Kidney epithelial cell (primary cell): ENCODE data around the gene HP1BP3. TPM values are rescaled to one million over a fixed set of nuclear protein-coding genes. Genes with fewer than 3 reads are reported as not detected.

Source experiments
- DNase-seq: peaks from one replicate; pipeline ENCODE4 v3.0.0-alpha.2; 2010; ENCODE audit warnings: low read depth
- H3K27me3 ChIP-seq: 2 replicates; pipeline ENCODE4 v1.6.0; 2011; ENCODE audit warnings: low read length; ENCODE audit not compliant: control insufficient read depth, insufficient read depth
- H3K36me3 ChIP-seq: 2 replicates; pipeline ENCODE4 v1.5.1; 2011; ENCODE audit warnings: low read length; ENCODE audit not compliant: control insufficient read depth, insufficient read depth
- H3K4me3 ChIP-seq: 2 replicates; pipeline ENCODE4 v1.5.1; 2011; ENCODE audit warnings: low read depth, mild to moderate bottlenecking, control low read depth, low read length
- total RNA-seq: library from RNA; depleted of rRNA; stranded (reverse); fragments of >200 nt; gene quantifications from 2 replicates; pipeline ENCODE4 v1.2.3, GENCODE V29; 2015
- TF ChIP-seq, protein P1 (sequence below): IDR thresholded peaks from 2 replicates; pipeline ENCODE4 v1.5.1; 2011; ENCODE audit warnings: mild to moderate bottlenecking, moderate library complexity, low read length, control low read depth, inconsistent platforms; ENCODE audit not compliant: insufficient read depth, poor library complexity, severe bottlenecking

The HP1BP3 gene
- total RNA-seq, 1 donor from 2014 or later, result 122 TPM

DNA sequence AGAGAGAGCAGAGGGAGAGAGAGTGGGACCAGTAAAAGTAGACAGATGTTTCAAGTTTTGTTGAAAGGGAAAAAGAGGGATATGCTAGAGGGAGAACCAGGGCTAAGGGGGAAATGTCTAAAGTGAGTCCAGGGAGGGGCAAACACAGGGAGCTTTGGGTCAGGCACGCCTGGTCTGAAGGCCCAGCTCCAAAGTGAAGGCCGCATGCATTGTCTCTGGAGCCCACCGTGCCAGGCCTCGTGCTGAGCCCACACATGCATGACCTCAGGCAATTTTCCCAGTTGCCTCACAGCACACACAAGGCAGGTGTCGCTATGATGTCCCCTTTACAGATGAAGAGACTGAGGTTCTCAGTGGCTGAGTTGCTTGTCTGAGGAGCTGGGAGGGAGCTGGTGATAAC, 85.3 kb downstream of the HP1BP3 start:
- Histone ChIP-seq H3K27me3 (no peaks in the 10 kb centered on the region), H3K36me3 (no peaks in the 10 kb centered on the region), H3K4me3 (no peak overlapping the region)
- TF ChIP-seq, protein P1, sequence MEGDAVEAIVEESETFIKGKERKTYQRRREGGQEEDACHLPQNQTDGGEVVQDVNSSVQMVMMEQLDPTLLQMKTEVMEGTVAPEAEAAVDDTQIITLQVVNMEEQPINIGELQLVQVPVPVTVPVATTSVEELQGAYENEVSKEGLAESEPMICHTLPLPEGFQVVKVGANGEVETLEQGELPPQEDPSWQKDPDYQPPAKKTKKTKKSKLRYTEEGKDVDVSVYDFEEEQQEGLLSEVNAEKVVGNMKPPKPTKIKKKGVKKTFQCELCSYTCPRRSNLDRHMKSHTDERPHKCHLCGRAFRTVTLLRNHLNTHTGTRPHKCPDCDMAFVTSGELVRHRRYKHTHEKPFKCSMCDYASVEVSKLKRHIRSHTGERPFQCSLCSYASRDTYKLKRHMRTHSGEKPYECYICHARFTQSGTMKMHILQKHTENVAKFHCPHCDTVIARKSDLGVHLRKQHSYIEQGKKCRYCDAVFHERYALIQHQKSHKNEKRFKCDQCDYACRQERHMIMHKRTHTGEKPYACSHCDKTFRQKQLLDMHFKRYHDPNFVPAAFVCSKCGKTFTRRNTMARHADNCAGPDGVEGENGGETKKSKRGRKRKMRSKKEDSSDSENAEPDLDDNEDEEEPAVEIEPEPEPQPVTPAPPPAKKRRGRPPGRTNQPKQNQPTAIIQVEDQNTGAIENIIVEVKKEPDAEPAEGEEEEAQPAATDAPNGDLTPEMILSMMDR, result no peak
- DNase-seq, result no peak

DNA sequence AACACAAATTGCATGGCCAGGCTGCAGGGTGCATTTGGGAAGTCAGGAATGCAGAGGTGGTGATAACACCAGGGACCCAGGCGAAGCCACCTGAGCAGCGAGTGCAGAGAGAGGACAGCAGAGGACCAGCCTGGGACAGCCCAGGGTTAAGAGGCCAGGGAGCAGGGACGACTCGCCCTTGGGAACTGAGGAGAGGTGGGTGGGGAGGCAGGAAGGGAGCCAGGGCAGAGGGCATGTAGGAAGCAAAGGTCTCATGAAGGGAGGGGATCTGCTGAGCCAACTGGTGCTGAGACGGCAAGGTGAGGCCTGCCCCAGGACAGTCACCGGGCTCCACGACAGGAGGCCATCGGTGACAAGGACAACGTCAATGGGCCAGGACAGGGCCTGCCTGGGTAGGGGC, 85.7 kb downstream of the HP1BP3 start:
- no peak overlapping the region for H3K4me3 ChIP-seq
- TF ChIP-seq, protein P1, result no peak
- no peaks in the 10 kb centered on the region for H3K36me3 ChIP-seq
- DNase-seq, result no peak
- H3K27me3 ChIP-seq, result no peaks in the 10 kb centered on the region

DNA sequence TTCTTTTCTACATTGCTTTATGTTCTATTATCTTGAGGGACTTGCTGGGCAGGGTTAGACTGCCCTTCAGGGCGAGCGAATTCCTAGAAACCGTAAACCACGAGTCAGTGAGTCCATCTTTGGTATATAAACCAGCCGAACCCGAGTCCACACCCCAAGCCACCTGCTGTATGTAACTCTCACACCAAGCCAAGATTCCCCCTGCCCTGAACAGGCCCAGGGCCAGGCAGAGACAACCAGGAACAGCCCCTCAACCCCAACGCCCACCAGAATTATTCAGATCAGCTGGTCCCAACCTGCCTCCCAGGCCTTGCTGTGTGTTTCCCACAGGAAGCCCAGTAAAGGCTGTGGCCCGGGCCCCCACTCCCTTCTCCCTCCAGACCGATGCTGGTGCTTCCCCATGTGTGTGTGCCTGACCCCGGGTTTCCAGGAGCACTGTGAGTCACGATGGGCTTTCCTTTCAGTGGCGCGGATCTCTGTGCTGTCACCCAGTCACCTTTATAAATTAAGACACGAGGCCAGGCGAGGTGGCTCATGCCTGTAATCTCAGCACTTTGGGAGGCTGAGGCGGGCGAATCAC, 86.4 kb downstream of the HP1BP3 start:
- Histone ChIP-seq H3K36me3 (no peaks in the 10 kb centered on the region), H3K27me3 (no peaks in the 10 kb centered on the region), H3K4me3 (no peak overlapping the region)
- DNase-seq, result no peak
- TF ChIP-seq, protein P1, result no peak

DNA sequence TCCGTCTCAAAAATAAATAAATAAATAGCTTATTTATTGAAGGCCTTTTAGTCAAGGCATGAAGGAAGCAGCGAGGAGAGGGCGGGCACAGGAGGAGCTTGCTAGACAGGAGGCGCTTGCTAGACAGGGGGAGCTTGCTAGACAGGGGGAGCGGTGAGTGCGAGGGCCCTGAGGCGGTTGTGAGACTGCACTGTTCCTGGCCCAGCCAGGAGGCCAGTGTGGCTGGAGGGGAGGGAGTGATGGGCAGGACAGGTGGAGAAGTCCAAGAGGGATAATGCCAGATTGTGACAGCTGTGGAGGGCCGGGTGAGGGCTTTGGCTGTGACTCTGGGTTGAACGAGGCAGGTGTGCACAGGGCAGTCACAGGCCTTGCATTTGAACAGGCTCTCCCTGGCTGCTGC, 87.5 kb downstream of the HP1BP3 start:
- no peak for DNase-seq
- TF ChIP-seq, protein P1, result no peak
- Histone ChIP-seq H3K4me3 (no peak overlapping the region), H3K36me3 (no peaks in the 10 kb centered on the region), H3K27me3 (no peaks in the 10 kb centered on the region)

DNA sequence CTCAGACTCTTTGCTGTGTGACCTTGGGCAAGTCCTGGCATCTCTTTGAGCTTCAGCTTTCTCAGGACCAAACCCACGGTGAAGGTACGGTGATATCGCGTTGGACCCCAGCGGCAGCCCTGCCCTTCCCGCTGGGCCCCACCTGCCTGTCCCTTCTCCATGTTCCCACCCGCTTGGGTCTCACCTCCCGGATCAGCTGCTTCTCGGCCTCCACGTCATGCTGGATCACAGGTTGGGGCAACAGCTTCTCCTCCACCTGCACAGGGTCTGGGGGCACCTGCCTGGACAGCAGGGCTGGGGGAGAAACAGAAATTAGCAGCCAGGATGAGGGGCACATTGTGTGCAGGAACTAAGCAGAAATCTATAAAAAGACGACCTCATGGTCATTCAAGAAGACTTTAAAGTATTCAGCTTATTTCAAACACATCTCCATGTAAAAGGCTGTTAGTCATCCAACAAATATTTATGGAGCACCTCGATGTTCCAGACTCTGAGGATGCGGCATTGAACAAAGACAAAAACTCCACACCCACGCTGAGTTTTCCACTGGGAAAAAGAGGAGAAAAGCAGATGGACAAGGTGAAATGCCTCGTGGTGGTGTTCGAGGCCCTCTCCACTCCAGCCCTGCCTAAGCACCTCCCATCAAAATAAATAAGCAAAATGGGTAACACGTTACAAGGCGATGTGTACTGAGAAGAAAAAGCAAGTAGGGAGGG, 88.8 kb downstream of the HP1BP3 start:
- no peak overlapping the region for H3K4me3 ChIP-seq
- TF ChIP-seq, protein P1, result no peak
- DNase-seq, result peak; percentile 25

DNA sequence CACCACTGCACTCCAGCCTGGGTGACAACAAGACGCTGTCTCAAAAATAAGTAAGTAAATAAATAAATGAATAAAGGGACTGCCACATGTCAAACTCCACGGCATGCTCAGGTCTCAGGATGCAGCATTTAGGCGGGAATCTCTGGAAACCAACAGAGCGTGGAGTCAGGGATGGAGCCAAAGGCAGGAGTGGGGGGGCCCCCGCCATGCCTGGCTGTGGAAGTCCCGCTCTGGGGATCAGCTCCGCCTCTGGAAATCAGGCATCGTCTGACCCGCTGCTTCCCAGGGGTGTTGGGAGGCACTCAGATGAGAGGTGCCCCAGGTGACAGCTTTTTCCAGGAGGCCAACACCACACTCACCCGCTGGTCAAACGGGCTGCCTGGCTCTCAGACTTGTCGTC, 89.5 kb downstream of the HP1BP3 start:
- Histone ChIP-seq H3K36me3 (no peaks in the 10 kb centered on the region), H3K27me3 (no peaks in the 10 kb centered on the region), H3K4me3 (no peak overlapping the region)
- no peak for DNase-seq
- TF ChIP-seq, protein P1, result no peak

More for the DNA sequence above, 88.8 kb downstream of the HP1BP3 start:
- Histone ChIP-seq H3K27me3 (no peaks in the 10 kb centered on the region), H3K36me3 (no peaks in the 10 kb centered on the region)
